Suppressor macrophage treated with lipopolysaccharide for 4 hours (primary cell): Measurements from ENCODE around the gene UGCG.
"Not testable (repeated sequence)": the region's sequence is repeated elsewhere in the genome, so short reads cannot be mapped to it uniquely, and the experiment has no call there.

Experiments
- DNase-seq: peaks from one replicate; pipeline ENCODE4 v3.0.0-alpha.2; 2020

Gene UGCG

GRCh38 chr9:111922324-111923013 is 25.9 kb downstream of the UGCG start:
- no peak for DNase-seq

GRCh38 chr9:111924281-111924680 is 27.7 kb downstream of the UGCG start:
- DNase-seq, result no peak

- DNase-seq, result no peak
These were observed 28.6 kb downstream of the UGCG start for GRCh38 chr9:111925017-111925770.

- DNase-seq, result no peak
These were observed 29.2 kb downstream of the UGCG start for GRCh38 chr9:111925784-111926183.

- DNase-seq, result peak; percentile 80
These were observed 29.8 kb downstream of the UGCG start for GRCh38 chr9:111926421-111926875.

GRCh38 chr9:111928359-111928720 is 31.7 kb downstream of the UGCG start:
- no peak for DNase-seq

- no peak for DNase-seq
These were observed 38.1 kb downstream of the UGCG start for GRCh38 chr9:111934747-111935146.

GRCh38 chr9:111936391-111936790 is 39.8 kb downstream of the UGCG start:
- no peak for DNase-seq

GRCh38 chr9:111937301-111937700 is 40.7 kb downstream of the UGCG start:
- DNase-seq, result peak; percentile 56

- peak; percentile 96 for DNase-seq
These were observed 41.3 kb downstream of the UGCG start for GRCh38 chr9:111937781-111938426.

- DNase-seq, result no peak
These were observed 41.8 kb downstream of the UGCG start for GRCh38 chr9:111938427-111938800.

- DNase-seq, result no peak
These were observed 42.7 kb downstream of the UGCG start for GRCh38 chr9:111939322-111939721.

GRCh38 chr9:111940697-111941096 is 44.1 kb downstream of the UGCG start:
- no peak for DNase-seq

GRCh38 chr9:111943200-111943599 is 46.6 kb downstream of the UGCG start:
- DNase-seq, result no peak

GRCh38 chr9:111943746-111944145 is 47.1 kb downstream of the UGCG start:
- no peak for DNase-seq

- peak; percentile 90 for DNase-seq
These were observed 47.7 kb downstream of the UGCG start for GRCh38 chr9:111944241-111944866.

- peak; percentile 94 for DNase-seq
These were observed 48.6 kb downstream of the UGCG start for GRCh38 chr9:111945216-111945615.

- DNase-seq, result not testable (repeated sequence)
These were observed 51.5 kb downstream of the UGCG start for GRCh38 chr9:111948109-111948508.

GRCh38 chr9:111948951-111949350 is 52.3 kb downstream of the UGCG start:
- DNase-seq, result peak; percentile 58

GRCh38 chr9:111949919-111950318 is 53.3 kb downstream of the UGCG start:
- DNase-seq, result no peak

- DNase-seq, result peak; percentile 63
These were observed 55.9 kb downstream of the UGCG start for GRCh38 chr9:111952559-111952958.

- peak; percentile 86 for DNase-seq
These were observed 56.8 kb downstream of the UGCG start for GRCh38 chr9:111953444-111953843.

- DNase-seq, result no peak
These were observed 58.4 kb downstream of the UGCG start for GRCh38 chr9:111955048-111955447.
